GM19372 (cell line): ENCODE data around the gene SNAI3.

Experiments
- ATAC-seq: cut with Tn5 transposase; IDR thresholded peaks from one replicate; pipeline ENCODE4 v1.9.1; 2021; ENCODE audit warnings: mild to moderate bottlenecking, low read depth, moderate library complexity; ENCODE audit not compliant: unreplicated experiment

The SNAI3 gene

GRCh38 chr16:88706229-88706964 is 20.1 kb upstream of the SNAI3 start, which contains the start of the genes CTU2 and RNF166:
CTU2 (plus strand) TSS chr16:88706503; CDS start chr16:88706531, 28 bp downstream.
RNF166 (minus strand) TSS chr16:88706408; CDS start chr16:88706325, 83 bp downstream.
- ATAC-seq = peak; percentile 77

- peak; percentile 29 for ATAC-seq
These were observed 19.5 kb upstream of the SNAI3 start for GRCh38 chr16:88705801-88706228.

- ATAC-seq = no peak
These were observed 18.9 kb upstream of the SNAI3 start for GRCh38 chr16:88705076-88705684.

- no peak for ATAC-seq
These were observed 17.4 kb upstream of the SNAI3 start for GRCh38 chr16:88703486-88704309.

GRCh38 chr16:88702371-88703210 is 16.3 kb upstream of the SNAI3 start:
- ATAC-seq = no peak

GRCh38 chr16:88701581-88702370 is 15.5 kb upstream of the SNAI3 start:
- no peak for ATAC-seq

GRCh38 chr16:88700636-88701482 is 14.6 kb upstream of the SNAI3 start:
- ATAC-seq = peak; percentile 75

- ATAC-seq = no peak
These were observed 14.0 kb upstream of the SNAI3 start for GRCh38 chr16:88700322-88700635.

- no peak for ATAC-seq
These were observed 12.9 kb upstream of the SNAI3 start for GRCh38 chr16:88699180-88699579.

GRCh38 chr16:88698646-88699045 is 12.3 kb upstream of the SNAI3 start:
- ATAC-seq = no peak

- no peak for ATAC-seq
These were observed 11.7 kb upstream of the SNAI3 start for GRCh38 chr16:88697831-88698615.

- ATAC-seq = no peak
These were observed 11.0 kb upstream of the SNAI3 start for GRCh38 chr16:88697116-88697830.

GRCh38 chr16:88696441-88696840 is 10.1 kb upstream of the SNAI3 start:
- ATAC-seq = no peak

- no peak for ATAC-seq
These were observed 9.4 kb upstream of the SNAI3 start for GRCh38 chr16:88695753-88696152.

GRCh38 chr16:88695218-88695617 is 8.9 kb upstream of the SNAI3 start:
- ATAC-seq = no peak

GRCh38 chr16:88694221-88695087 is 8.1 kb upstream of the SNAI3 start:
- ATAC-seq = no peak
